ENCODE data around the gene APOC4.
"Not testable (repeated sequence)": the region's sequence is repeated elsewhere in the genome, so short reads cannot be mapped to it uniquely, and the experiment has no call there.

APOC4 gene

DNA sequence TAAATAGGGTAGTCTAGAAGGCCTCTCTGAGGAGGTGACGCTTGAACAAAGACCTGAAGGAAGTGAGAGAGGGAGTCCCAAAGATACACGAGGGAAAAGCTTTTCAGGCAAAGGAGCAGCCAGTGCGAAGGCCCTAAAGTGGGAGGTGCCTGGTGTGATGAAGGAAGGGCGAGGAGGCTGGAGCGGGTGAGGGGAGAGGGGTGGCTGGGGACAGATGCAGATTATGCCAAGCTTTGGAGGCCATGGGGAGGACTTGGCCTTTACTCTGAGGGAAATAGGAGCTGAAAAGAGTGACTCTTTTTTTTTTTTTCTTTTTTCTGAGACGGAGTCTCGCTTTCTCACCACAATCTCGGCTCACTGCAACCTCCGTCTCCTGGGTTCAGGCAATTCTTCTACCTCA lies 16.1 kb downstream of the APOC4 start:
- DNase-seq (ENCODE audit: low spot score) = no peak

GRCh38 chr19:44959691-44960090 lies 17.7 kb downstream of the APOC4 start:
- DNase-seq (ENCODE audit: low spot score) = no peak

DNA sequence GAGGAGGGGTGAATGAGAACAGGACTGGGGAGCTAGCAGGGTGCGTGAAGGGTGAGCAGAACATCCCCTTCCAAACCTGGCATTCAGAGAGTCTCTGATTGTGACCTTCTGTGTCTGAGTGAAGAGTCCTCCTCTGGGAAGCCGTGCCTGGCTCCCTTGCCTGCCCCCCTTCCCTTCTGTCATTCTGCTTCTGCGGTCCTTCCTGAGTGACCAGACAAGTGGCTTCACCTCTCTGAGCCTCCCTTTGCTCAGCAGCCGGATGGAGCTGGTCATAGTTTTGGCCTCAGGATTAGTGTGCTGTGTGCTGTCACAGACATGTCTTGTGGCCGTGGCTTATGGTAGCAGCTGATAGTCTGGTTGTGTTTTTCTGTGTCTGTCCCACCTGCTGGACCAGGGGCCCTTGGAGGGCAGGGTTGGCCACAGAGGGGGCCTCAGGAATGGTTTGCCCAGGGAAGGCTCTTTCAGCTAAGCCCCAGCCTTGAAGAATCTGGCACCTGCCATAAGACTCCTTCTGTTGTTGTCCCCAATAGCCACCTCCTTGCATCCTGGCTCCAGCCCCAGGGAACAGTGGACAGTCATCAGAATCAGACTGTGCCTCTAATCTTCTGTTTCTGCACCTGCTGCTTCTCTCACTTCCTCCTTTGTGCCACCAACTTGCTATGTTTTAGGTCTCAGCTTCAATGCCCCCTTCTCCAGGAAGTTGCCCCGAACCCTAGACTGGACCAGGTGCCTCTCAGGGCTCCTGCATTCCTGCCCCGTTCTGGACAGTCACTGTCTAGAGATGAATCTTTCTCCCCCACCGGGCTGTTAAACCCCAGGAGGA lies 19.1 kb downstream of the APOC4 start:
- no peak for DNase-seq (ENCODE audit: low spot score)

DNA sequence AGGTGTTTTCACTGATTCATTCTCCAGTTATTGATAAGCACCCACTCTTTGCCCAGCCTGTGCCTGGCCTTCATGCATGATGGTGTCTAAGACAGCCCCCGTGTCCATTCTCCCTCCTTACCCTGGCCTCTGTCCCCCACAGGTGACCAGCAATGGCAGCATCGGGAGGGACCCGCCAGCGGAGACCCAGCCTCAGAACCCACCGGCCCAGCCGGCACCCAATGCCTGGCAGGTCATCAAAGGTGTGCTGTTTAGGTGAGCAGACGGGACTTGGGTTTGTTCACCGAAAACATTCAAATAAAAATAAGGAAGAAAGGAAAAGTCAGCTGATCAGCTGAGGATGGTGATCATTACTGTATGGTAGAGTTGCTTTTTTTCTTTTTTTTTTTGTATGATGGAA lies 19.8 kb downstream of the APOC4 start:
- DNase-seq (ENCODE audit: low spot score) = no peak

- DNase-seq (ENCODE audit: low spot score) = no peak
Observed at GRCh38 chr19:44968118-44968517, 26.1 kb downstream of the APOC4 start.

DNA sequence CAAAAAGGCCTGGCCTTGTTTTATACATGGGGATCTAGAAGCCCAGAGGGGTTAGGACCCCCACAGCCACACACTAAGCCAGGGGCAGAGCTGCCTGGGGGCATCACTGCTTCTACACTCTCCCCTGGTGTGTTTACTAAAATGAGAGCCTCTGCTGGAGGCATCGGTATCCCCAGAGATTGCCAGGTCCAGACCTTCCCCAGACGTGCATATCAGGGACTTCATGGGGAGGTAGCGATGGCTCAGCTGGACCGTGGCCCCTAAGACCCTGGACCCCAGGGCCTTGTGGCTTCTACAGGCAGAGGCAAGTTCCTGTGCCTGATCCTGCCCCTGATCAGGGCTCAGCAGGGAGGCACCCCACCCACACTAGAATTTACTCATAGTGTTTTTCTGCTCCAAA lies 26.6 kb downstream of the APOC4 start:
- no peak for DNase-seq (ENCODE audit: low spot score)

DNA sequence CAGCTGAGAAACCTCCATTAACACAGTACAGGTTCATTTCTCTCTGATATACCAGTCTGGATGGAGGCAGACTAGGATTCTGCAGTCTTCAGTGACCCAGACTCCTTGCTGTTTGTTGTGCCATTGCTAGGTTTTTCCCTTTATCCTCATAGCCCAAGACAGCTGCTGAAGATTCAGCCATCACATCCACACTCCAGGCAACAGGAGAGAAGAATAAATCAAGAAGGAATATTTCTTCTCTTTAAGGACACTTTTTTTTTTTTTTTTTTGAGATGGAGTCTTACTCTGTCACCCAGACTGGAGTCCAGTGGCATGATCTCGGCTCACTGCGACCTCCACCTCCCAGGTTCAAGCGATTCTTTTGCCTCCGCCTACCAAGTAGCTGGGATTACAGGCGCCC lies 27.4 kb downstream of the APOC4 start:
- DNase-seq (ENCODE audit: low spot score) = no peak

GRCh38 chr19:44971451-44971850 lies 29.4 kb downstream of the APOC4 start:
- not testable (repeated sequence) for DNase-seq (ENCODE audit: low spot score)

- DNase-seq (ENCODE audit: low spot score) = no peak
Observed at GRCh38 chr19:44972802-44973201, 30.8 kb downstream of the APOC4 start.

- DNase-seq (ENCODE audit: low spot score) = no peak
Observed at GRCh38 chr19:44973982-44974735, 32.1 kb downstream of the APOC4 start.

DNA sequence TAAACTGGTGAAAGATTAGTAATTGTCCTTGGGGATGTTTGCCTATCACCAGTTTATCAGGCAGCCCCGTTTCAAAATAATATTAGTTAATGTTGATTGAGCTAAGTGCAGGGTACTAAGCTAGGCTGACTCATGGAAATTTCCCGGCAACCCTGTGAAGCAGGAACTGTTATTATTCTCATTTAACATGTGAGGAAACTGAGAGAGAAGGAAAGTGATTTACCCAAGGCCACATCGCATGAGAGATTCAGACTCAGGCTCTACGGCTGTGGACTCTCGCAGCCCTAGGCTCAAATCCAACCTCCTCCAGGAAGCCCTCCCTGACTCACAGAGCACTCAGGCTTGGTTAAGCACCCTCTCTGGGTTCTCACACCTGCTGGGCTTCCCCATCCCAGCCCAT lies 32.8 kb downstream of the APOC4 start:
- no peak for DNase-seq (ENCODE audit: low spot score)

GRCh38 chr19:44975444-44975843 lies 33.4 kb downstream of the APOC4 start:
- no peak for DNase-seq (ENCODE audit: low spot score)

DNA sequence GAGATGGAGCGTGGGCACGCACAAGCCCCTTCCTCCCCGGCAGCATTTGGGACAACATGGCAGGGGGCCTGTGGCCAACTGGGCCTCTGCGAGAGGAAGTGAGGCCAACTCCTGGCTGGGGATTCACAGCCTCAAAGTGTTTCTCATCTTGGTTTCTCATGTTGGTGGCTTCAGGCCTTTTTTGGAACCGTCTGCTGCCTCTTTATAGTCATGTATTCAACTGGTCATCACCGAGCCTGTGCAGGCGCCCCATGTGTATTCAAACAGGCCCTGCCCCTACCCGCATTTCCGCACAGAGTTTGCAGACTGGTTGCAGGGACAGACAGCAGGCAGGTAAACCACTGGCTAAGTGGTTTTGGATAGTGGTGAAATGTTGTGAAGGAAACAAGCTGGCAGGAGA lies 42.0 kb downstream of the APOC4 start:
- no peak for DNase-seq (ENCODE audit: low spot score)

GRCh38 chr19:44985445-44985844 lies 43.4 kb downstream of the APOC4 start:
- DNase-seq (ENCODE audit: low spot score) = no peak

DNA sequence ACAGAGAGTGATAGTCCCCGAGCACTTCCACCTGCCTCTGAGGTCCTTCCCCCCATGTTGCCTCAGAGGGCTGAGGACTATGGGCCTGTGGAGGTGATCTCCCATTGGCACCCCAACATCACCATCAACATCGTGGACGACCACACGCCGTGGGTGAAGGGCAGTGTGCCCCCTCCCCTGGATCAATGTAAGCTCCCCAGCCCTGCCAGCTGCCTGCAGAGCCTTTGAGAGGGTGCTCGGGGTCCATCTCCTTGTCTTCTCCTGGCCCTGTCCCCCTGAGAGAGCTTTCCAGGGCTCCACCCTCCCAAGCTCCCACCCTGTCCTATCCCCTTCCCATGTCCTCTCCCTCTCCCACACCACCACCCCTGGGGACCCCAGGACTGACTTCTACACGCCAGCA lies 44.4 kb downstream of the APOC4 start:
- no peak for DNase-seq (ENCODE audit: low spot score)

DNA sequence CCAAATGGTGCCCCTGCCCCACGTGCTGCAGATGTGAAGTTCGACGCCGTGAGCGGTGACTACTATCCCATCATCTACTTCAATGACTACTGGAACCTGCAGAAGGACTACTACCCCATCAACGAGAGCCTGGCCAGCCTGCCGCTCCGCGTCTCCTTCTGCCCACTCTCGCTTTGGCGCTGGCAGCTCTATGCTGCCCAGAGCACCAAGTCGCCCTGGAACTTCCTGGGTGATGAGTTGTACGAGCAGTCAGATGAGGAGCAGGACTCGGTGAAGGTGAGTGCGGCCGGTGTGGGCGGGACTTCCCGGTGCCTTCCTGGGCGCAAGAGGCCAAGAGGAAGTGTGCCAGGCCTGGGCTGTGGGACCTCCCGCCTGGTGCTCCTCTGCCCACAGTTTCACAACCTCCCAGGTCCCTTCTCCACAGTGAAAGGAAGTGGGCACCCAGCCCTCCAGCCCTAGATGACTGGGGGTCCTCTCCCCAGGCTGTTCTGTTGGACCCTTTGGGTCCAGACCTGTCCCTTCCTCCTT lies 45.2 kb downstream of the APOC4 start:
- no peak for DNase-seq (ENCODE audit: low spot score)

DNA sequence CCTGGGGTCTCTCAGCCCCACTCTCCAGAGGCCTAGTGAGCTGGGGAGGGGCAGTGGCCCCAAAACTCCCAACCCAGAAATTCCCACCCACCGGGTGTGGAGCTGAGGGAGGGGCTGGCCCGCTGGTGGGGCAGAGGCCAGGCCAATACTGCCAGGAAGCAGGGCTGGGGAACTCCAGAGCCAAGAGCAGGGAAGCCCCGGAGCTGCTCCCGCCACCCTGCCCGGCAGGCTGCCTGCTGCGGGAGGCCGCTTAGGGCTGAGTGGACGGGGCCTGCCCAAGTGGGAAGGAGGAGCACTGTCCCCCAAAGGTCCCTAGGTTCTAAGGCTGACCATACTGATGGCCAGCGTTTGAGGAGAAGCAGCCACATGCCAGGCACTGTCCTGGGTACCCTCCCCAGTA lies 46.2 kb downstream of the APOC4 start:
- no peak for DNase-seq (ENCODE audit: low spot score)

GRCh38 chr19:44988896-44989556 lies 47.0 kb downstream of the APOC4 start:
- peak; percentile 60 for DNase-seq (ENCODE audit: low spot score)

GRCh38 chr19:44990459-44990858 lies 48.4 kb downstream of the APOC4 start:
- DNase-seq (ENCODE audit: low spot score) = no peak

DNA sequence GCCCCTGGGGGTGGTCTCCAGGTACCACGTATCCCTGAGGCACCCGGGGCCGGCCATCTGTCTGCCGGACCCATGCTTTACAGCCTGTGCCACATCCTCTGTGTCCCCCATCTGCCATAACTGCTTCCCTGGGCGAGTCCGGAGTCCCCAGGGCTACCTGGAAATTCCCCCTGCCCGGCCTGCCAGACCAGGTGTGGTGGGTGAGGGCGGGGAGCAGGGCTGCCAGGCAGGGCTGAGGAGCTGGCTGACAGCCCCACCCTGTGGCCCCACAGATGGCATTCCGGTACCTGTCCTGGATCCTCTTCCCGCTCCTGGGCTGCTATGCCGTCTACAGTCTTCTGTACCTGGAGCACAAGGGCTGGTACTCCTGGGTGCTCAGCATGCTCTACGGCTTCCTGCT lies 48.9 kb downstream of the APOC4 start:
- DNase-seq (ENCODE audit: low spot score) = no peak

GRCh38 chr19:44992336-44993163 lies 50.5 kb downstream of the APOC4 start:
- no peak for DNase-seq (ENCODE audit: low spot score)

- no peak for DNase-seq (ENCODE audit: low spot score)
Observed at GRCh38 chr19:44993526-44993925, 51.5 kb downstream of the APOC4 start.
